K562 (cell line): ENCODE data around the gene MLST8. TPM values are rescaled to one million over a fixed set of nuclear protein-coding genes. Genes with fewer than 3 reads are reported as not detected.

ENCODE experiments used
- BRCA1 ChIP-seq, 2 experiments: fragments of 450-650 bp in 1 of 2; sonication (generic) in 1 of 2; formaldehyde crosslinking in 1 of 2; IDR thresholded peaks; 2 replicates each; pipeline versions ENCODE4 v1.5.0 to v1.6.1; 2017 to 2020; ENCODE audit warnings: mild to moderate bottlenecking in 1 of 2, missing genetic modification reagents in 1 of 2
- CCNT2 ChIP-seq: IDR thresholded peaks from 2 replicates; pipeline ENCODE4 v1.6.1; 2011; ENCODE audit warnings: borderline replicate concordance, low read depth, mild to moderate bottlenecking, moderate library complexity, mixed read lengths, low read length; ENCODE audit not compliant: insufficient read length; ENCODE audit errors: extremely low read depth
- KAT7 ChIP-seq: sonication (generic); formaldehyde crosslinking; IDR thresholded peaks from 2 replicates; pipeline ENCODE4 v1.8.0; 2022; ENCODE audit warnings: missing genetic modification reagents, mild to moderate bottlenecking, borderline replicate concordance
- MCM2 ChIP-seq: fragments of 450-650 bp; IDR thresholded peaks from 2 replicates; pipeline ENCODE4 v1.6.1; 2017; ENCODE audit warnings: low read depth, mild to moderate bottlenecking
- MYC ChIP-seq, 2 experiments: fragments of 250-450 bp in 1 of 2; sonication (Bioruptor Pico) in 1 of 2; IDR thresholded peaks; 2 replicates each; pipeline versions ENCODE4 v1.5.1 to v1.6.1; 2012 to 2021; ENCODE audit warnings: low read depth in 2 of 2, borderline replicate concordance in 1 of 2, improper control_type of control experiment in 1 of 2, low read length in 1 of 2, mild to moderate bottlenecking in 1 of 2, moderate library complexity in 1 of 2
- PHF20 ChIP-seq: fragments of 450-650 bp; IDR thresholded peaks from 2 replicates; pipeline ENCODE4 v1.6.1; 2018; ENCODE audit not compliant: partially characterized antibody
- ZKSCAN3 ChIP-seq: fragments of 250-450 bp; sonication (Bioruptor Pico); IDR thresholded peaks from 2 replicates; pipeline ENCODE4 v1.4.0; 2020
- ZNF124 ChIP-seq: sonication (generic); formaldehyde crosslinking; IDR thresholded peaks from 2 replicates; pipeline ENCODE4 v1.8.1; 2022; ENCODE audit warnings: missing genetic modification reagents
- polyA plus RNA-seq, 8 experiments: library from polyadenylated mRNA; depleted of rRNA in 4 of 8; stranded (reverse) in 5 of 8; unstranded in 3 of 8; fragments of >200 nt; fragmentation: Nextera tagmentation in 2 of 8; fragmentation: Illumina TruSeq in 1 of 8; extraction: Ambion mirVana in 2 of 8; extraction: Trizol in 1 of 8; gene quantifications; 2 replicates each; pipeline versions ENCODE4 v1.2.1 to v1.2.3, GENCODE V29; 2011 to 2014; ENCODE audit warnings: inconsistent platforms in 1 of 8, missing spikeins in 1 of 8
- total RNA-seq, 7 experiments: library from RNA; depleted of rRNA in 6 of 7; stranded (reverse); fragments of >200 nt in 6 of 7; fragmentation: Illumina TruSeq in 2 of 7; extraction: Trizol in 2 of 7; gene quantifications; 2 replicates each; pipeline versions ENCODE4 v1.2.1 to v1.2.3, GENCODE V29; 2011 to 2021; ENCODE audit warnings: low replicate concordance in 1 of 7
- TF ChIP-seq, protein P1 (sequence below): fragments of 450-650 bp; IDR thresholded peaks from 2 replicates; pipeline ENCODE4 v1.6.1; 2016; ENCODE audit warnings: low read depth
- TF ChIP-seq, protein P2 (sequence below): fragments of 450-650 bp; IDR thresholded peaks from 2 replicates; pipeline ENCODE4 v1.7.0; 2016; ENCODE audit warnings: borderline replicate concordance
- TF ChIP-seq, protein P3 (sequence below): fragments of 450-650 bp; formaldehyde crosslinking; IDR thresholded peaks from 2 replicates; pipeline ENCODE4 v1.4.0; 2020; ENCODE audit warnings: mild to moderate bottlenecking, moderate library complexity
- TF ChIP-seq, protein P4 (sequence below): fragments of 200-800 bp; sonication (Bioruptor generic); IDR thresholded peaks from 2 replicates; pipeline ENCODE4 v1.6.1; 2017; ENCODE audit warnings: missing genetic modification characterization, missing compliant biosample characterization

The MLST8 gene
- total and polyA plus RNA-seq, 9 of the 15 experiments (the other 6 are each of a cell fraction or from before 2014, with no cell fraction given): 1.5 to 116 (median 43.3) TPM

DNA sequence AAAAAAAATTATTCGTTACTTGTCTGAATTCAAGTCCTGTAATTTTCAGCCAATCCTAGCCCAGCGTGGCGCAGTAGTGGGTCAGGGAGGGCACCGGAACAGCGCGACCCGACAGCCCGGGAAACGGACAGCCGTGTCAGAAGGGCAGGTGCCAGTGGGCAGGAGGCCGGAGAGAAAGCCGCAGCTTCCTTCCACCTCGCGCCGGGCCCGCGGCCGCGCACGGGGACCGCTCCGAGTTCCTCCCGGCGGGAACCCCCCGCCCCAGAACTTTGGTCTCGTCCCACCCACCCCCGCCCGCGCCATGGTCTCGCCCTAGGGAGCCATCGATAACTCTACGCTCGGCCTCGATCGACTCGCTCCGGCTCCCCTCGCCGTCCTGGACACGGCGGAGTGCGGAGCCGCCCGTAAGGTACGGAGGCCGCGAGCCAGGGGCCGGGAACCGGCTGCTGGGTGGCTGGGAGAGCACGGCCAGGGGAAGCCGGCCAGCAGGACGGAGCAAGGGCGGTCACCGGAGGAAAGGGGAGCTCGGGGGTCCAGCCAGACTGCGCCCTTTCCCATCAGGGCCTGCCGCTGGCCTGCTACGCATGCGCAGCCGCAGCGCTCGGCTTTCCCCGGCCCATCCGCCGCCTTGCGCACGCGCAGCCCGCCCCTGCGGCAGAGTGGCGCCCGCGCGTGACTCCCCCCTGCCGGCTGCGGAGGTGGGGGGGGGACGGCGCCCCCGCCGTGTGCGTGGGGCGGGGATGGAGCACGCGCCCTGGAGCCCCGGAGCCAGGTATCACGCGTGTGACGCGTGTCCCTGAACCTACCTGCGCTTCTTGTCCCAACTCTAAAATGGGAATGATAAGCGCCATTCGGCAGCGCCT, at the start of gene MLST8 (continued):
- TF ChIP-seq, protein P1, sequence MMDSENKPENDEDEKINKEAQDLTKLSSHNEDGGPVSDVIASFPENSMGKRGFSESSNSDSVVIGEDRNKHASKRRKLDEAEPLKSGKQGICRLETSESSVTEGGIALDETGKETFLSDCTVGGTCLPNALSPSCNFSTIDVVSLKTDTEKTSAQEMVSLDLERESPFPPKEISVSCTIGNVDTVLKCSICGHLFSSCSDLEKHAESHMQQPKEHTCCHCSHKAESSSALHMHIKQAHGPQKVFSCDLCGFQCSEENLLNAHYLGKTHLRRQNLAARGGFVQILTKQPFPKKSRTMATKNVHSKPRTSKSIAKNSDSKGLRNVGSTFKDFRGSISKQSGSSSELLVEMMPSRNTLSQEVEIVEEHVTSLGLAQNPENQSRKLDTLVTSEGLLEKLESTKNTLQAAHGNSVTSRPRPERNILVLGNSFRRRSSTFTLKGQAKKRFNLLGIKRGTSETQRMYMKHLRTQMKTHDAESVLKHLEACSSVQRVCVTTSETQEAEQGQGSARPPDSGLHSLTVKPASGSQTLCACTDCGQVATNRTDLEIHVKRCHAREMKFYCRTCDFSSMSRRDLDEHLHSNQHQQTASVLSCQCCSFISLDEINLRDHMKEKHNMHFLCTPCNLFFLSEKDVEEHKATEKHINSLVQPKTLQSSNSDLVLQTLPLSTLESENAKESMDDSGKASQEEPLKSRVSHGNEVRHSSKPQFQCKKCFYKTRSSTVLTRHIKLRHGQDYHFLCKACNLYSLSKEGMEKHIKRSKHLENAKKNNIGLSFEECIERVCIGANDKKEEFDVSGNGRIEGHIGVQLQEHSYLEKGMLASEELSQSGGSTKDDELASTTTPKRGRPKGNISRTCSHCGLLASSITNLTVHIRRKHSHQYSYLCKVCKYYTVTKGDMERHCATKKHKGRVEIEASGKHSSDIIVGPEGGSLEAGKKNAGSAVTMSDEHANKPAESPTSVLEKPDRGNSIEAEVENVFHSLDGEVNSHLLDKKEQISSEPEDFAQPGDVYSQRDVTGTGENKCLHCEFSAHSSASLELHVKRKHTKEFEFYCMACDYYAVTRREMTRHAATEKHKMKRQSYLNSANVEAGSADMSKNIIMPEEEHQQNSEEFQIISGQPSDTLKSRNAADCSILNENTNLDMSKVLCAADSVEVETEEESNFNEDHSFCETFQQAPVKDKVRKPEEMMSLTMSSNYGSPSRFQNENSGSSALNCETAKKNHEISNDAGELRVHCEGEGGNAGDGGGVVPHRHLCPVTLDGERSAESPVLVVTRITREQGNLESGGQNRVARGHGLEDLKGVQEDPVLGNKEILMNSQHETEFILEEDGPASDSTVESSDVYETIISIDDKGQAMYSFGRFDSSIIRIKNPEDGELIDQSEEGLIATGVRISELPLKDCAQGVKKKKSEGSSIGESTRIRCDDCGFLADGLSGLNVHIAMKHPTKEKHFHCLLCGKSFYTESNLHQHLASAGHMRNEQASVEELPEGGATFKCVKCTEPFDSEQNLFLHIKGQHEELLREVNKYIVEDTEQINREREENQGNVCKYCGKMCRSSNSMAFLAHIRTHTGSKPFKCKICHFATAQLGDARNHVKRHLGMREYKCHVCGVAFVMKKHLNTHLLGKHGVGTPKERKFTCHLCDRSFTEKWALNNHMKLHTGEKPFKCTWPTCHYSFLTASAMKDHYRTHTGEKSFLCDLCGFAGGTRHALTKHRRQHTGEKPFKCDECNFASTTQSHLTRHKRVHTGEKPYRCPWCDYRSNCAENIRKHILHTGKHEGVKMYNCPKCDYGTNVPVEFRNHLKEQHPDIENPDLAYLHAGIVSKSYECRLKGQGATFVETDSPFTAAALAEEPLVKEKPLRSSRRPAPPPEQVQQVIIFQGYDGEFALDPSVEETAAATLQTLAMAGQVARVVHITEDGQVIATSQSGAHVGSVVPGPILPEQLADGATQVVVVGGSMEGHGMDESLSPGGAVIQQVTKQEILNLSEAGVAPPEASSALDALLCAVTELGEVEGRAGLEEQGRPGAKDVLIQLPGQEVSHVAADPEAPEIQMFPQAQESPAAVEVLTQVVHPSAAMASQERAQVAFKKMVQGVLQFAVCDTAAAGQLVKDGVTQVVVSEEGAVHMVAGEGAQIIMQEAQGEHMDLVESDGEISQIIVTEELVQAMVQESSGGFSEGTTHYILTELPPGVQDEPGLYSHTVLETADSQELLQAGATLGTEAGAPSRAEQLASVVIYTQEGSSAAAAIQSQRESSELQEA: peak; percentile 85
- TF ChIP-seq ZNF124 (CRISPR knock-in tag): no peak
- peak; percentile 68; the same call in 1 of the 2 replicates for TF ChIP-seq KAT7 (CRISPR knock-in tag)
- TF ChIP-seq, protein P2, sequence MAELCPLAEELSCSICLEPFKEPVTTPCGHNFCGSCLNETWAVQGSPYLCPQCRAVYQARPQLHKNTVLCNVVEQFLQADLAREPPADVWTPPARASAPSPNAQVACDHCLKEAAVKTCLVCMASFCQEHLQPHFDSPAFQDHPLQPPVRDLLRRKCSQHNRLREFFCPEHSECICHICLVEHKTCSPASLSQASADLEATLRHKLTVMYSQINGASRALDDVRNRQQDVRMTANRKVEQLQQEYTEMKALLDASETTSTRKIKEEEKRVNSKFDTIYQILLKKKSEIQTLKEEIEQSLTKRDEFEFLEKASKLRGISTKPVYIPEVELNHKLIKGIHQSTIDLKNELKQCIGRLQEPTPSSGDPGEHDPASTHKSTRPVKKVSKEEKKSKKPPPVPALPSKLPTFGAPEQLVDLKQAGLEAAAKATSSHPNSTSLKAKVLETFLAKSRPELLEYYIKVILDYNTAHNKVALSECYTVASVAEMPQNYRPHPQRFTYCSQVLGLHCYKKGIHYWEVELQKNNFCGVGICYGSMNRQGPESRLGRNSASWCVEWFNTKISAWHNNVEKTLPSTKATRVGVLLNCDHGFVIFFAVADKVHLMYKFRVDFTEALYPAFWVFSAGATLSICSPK: no peak
- TF ChIP-seq, protein P3, sequence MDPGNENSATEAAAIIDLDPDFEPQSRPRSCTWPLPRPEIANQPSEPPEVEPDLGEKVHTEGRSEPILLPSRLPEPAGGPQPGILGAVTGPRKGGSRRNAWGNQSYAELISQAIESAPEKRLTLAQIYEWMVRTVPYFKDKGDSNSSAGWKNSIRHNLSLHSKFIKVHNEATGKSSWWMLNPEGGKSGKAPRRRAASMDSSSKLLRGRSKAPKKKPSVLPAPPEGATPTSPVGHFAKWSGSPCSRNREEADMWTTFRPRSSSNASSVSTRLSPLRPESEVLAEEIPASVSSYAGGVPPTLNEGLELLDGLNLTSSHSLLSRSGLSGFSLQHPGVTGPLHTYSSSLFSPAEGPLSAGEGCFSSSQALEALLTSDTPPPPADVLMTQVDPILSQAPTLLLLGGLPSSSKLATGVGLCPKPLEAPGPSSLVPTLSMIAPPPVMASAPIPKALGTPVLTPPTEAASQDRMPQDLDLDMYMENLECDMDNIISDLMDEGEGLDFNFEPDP (CRISPR knock-in tag): no peak
- peak; percentile 83 for TF ChIP-seq PHF20
- no peak for TF ChIP-seq BRCA1 (IDR thresholded peaks at IDR 0.05)
- TF ChIP-seq BRCA1 (CRISPR knock-in tag; IDR thresholded peaks at IDR 0.05): no peak
- TF ChIP-seq, protein P4, sequence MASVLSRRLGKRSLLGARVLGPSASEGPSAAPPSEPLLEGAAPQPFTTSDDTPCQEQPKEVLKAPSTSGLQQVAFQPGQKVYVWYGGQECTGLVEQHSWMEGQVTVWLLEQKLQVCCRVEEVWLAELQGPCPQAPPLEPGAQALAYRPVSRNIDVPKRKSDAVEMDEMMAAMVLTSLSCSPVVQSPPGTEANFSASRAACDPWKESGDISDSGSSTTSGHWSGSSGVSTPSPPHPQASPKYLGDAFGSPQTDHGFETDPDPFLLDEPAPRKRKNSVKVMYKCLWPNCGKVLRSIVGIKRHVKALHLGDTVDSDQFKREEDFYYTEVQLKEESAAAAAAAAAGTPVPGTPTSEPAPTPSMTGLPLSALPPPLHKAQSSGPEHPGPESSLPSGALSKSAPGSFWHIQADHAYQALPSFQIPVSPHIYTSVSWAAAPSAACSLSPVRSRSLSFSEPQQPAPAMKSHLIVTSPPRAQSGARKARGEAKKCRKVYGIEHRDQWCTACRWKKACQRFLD: no peak
- TF ChIP-seq ZKSCAN3: no peak
- TF ChIP-seq MYC (IDR thresholded peaks at IDR 0.05; ENCODE audit: low read depth, low read length): peak; percentile 96
- TF ChIP-seq MYC (CRISPR knock-in tag; IDR thresholded peaks at IDR 0.05; ENCODE audit: borderline replicate concordance, low read depth): 0 out of 2 replicates have a peak, but pooled peaks have one; percentile 61
- no peak for TF ChIP-seq MCM2
- peak; percentile 76 for TF ChIP-seq CCNT2
